Measurements from ENCODE around the gene SCAMP2.

The SCAMP2 gene

GRCh38 chr15:74799856-74800558, 73.2 kb downstream of the SCAMP2 start:
- DNase-seq (ENCODE audit: extremely low read depth in 1 of 2, low read depth in 1 of 2): no peak

- no peak for DNase-seq (ENCODE audit: extremely low read depth in 1 of 2, low read depth in 1 of 2)
These were observed 73.8 kb downstream of the SCAMP2 start for GRCh38 chr15:74799255-74799855.

- DNase-seq (ENCODE audit: extremely low read depth in 1 of 2, low read depth in 1 of 2): no peak
These were observed 74.5 kb downstream of the SCAMP2 start for GRCh38 chr15:74798388-74799254.

- no peak for DNase-seq (ENCODE audit: extremely low read depth in 1 of 2, low read depth in 1 of 2)
These were observed 77.1 kb downstream of the SCAMP2 start for GRCh38 chr15:74795966-74796625.

GRCh38 chr15:74794970-74795349, 78.2 kb downstream of the SCAMP2 start:
- no peak for DNase-seq (ENCODE audit: extremely low read depth in 1 of 2, low read depth in 1 of 2)

- DNase-seq (ENCODE audit: extremely low read depth in 1 of 2, low read depth in 1 of 2): no peak
These were observed 78.8 kb downstream of the SCAMP2 start for GRCh38 chr15:74794248-74794969.
